Renal pelvis (tissue), 4 donors: Measurements from ENCODE around the gene SKIC8. TPM values are rescaled to one million over a fixed set of nuclear protein-coding genes. Genes with fewer than 3 reads are reported as not detected.
"Not testable (repeated sequence)": the region's sequence is repeated elsewhere in the genome, so short reads cannot be mapped to it uniquely, and the experiment has no call there.

Experiments used
- DNase-seq: peaks from one replicate; pipeline ENCODE4 v3.0.0-alpha.2; 2013
- polyA plus RNA-seq, 3 donors: library from polyadenylated mRNA; unstranded; fragments of 120-200 nt; gene quantifications; one replicate each; pipeline ENCODE4 v1.2.1, GENCODE V29; 2013; ENCODE audit not compliant: insufficient read length in 3 of 3

The SKIC8 gene
- polyA plus RNA-seq, 3 donors, result 101 to 112 (median 103) TPM

GRCh38 chr15:78264304-78265136 is 34.9 kb downstream of the SKIC8 start, which contains the start of gene DNAJA4:
Gene DNAJA4 (plus strand): TSS chr15:78264562. CDS start chr15:78264764, 202 bp downstream.
- peak; percentile 51 for DNase-seq

- no peak for DNase-seq
Observed at GRCh38 chr15:78263907-78264303, 35.5 kb downstream of the SKIC8 start.

DNA sequence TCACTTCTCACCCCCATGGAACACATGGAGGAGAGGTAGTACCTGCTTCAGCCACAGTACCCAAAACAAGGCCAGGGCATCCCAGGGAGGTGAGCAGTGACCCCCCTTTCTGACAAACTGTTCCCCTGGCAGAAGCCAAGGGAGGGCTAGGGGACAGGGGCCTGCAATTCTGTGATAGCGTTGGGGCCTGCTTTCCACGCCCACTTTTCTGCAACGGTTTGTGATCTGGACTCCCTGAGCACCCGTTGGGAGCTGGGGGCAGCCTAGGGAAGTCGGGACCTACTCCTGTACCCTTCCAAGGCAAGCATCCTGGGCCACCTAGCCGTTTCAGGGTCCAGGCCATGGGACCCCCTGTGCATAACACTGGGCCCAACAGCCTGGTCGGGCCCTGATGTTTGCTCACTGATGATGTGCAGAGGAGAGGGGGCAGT is 36.0 kb downstream of the SKIC8 start:
- DNase-seq, result no peak

- DNase-seq, result no peak
Observed at GRCh38 chr15:78261062-78261461, 38.3 kb downstream of the SKIC8 start.

DNA sequence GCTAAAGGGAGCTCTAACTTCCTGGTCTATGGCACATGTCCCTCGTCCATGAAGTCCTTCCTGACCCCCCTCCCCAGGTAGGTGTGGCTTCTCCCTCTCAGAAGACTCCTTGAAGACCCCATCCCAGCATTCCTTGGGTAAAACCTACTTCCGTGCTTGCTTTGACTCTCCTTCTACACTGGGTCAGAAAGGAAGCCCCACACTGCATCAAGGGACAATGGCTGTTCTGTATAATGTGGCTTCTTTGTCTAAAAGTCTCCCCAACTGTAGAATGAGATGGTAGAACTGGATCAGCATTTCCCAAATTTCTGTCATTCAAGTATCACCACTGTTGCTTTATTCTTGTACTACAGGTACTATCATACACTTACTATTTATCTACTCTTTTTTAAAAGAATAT is 38.9 kb downstream of the SKIC8 start:
- DNase-seq, result no peak

- no peak for DNase-seq
Observed at GRCh38 chr15:78259232-78259631, 40.2 kb downstream of the SKIC8 start.

- no peak for DNase-seq
Observed at GRCh38 chr15:78257681-78258080, 41.7 kb downstream of the SKIC8 start.

DNA sequence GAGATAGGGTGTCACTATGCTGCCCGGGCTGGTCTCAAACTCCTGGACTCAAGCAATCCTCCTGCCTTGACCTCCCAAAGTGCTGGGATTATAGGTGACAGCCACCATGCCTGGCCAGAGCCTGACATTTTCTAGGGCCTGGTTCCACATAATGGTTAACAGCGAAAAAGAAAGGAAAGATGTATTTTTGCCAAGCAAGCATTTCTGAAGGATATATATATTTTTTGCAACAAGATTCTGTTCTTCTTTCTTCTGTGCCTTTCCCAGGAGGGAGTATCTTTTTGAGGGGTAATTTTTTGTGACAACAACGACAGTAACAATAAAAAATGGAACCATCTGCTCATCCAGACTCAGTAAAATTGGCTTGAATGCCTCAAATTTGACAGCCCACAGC is 43.4 kb downstream of the SKIC8 start:
- no peak for DNase-seq

DNA sequence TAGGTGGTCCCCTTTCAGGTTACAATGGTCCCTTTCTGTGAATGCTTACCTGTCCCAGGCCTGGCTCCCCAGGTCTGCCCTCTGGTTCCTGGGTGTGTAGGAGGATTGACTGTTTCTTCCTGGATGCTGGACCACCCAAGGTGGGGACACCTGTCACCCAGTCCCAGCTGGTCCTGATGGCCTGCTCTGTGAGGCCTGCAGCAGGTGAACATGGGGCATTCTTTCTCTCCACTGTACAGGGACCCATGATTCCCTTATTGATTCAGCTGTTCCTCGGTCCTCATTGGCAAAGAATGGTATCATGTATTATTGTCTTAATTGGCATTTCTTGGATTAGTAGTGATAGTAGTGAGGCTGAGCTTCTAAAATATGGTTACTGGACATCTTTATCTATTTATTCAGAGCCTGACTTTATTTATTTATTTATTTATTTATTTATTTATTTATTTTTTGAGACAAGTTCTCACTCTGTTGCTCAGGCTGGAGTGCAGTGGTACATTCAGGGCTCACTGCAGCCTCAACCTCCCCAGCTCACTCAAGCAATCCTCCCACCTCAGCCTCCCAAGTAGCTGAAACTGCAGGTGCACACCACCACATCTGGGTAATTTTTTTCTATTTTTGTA is 43.9 kb downstream of the SKIC8 start:
- no peak for DNase-seq

GRCh38 chr15:78251136-78251535 is 48.3 kb downstream of the SKIC8 start:
- no peak for DNase-seq

- no peak for DNase-seq
Observed at GRCh38 chr15:78249131-78249530, 50.3 kb downstream of the SKIC8 start.

GRCh38 chr15:78247911-78248310 is 51.5 kb downstream of the SKIC8 start:
- no peak for DNase-seq

DNA sequence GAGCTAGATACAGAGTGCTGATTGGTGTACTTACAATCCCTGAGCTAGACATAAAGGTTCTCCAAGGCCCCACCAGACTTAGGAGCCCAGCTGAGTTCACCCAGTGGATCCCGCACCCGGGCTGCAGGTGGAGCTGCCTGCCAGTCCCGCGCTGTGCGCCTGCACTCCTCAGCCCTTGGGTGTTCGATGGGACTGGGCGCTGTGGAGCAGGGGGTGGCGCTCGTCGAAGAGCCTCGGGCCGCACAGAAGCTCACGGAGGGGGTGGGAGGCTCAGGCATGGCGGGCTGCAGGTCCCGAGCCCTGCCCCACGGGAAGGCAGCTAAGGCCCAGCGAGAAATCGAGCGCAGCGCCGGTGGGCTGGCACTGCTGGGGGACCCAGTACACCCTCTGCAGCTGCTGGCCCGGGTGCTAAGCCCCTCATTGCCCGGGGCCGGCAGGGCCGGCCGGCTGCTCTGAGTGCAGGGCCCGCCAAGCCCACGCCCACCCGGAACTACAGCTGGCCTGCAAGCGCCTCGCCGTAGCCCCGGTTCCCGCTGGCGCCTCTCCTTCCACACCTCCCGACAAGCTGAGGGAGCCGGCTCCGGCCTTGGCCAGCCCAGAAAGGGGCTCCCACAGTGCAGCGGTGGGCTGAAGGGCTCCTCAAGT is 53.3 kb downstream of the SKIC8 start:
- not testable (repeated sequence) for DNase-seq

DNA sequence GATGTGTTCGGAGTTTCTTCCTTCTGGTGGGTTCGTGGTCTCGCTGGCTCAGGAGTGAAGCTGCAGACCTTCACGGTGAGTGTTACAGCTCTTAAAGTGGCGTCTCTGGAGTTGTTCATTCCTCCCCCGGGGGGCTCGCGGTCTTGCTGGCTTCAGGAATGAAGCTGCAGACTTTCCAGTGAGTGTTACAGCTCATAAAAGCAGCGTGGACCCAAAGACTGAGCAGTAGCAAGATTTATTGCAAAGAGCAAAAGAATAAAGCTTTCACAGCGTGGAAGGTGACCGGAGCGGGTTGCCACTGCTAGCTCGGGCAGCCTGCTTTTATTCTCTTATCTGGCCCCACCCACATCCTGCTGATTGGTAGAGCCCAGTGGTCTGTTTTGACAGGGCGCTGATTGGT is 54.0 kb downstream of the SKIC8 start:
- not testable (repeated sequence) for DNase-seq

DNA sequence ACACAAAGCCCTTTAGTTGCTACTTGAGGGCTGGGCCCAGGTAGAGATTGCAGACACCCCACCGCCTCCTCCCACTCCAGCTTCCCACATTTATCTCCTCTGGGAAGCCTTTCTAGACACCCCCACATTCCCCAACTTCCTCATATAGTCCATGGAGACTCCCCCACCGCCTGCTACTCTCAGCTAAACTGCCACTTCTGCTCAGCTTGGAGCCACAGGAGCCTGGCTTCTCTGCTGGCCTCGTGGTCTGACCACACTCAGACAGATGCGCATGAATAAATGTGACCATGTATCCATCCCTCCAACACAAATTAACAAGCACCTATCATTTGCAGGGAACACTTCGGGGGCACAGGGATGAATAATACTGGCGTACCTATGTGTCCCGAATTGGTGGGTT is 54.5 kb downstream of the SKIC8 start:
- DNase-seq, result no peak

GRCh38 chr15:78244101-78244500 is 55.3 kb downstream of the SKIC8 start:
- no peak for DNase-seq

DNA sequence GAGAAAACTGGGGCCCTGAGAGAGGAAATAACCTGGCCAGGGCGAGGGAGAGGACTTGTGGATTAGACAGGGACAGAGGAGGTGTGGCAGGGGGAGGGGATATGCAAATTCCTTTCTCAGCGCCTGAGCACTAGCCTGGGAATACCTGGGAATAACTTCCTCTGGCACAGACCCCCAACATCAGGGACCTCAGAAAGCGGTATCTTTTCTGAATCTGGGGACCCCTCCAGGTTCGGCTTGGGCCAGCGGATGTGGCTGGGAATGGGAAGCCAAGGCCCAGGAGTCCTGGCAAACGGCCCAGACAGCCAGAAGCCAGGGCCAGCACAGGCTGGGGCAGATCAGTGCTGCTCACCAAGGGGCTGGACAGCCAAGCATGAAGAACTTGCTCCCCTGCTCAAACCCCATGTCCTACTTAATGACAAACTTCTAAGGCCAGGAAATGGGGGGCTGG is 55.9 kb downstream of the SKIC8 start:
- peak; percentile 26 for DNase-seq

- DNase-seq, result no peak
Observed at GRCh38 chr15:78243058-78243457, 56.4 kb downstream of the SKIC8 start.

- no peak for DNase-seq
Observed at GRCh38 chr15:78242128-78242527, 57.3 kb downstream of the SKIC8 start.

DNA sequence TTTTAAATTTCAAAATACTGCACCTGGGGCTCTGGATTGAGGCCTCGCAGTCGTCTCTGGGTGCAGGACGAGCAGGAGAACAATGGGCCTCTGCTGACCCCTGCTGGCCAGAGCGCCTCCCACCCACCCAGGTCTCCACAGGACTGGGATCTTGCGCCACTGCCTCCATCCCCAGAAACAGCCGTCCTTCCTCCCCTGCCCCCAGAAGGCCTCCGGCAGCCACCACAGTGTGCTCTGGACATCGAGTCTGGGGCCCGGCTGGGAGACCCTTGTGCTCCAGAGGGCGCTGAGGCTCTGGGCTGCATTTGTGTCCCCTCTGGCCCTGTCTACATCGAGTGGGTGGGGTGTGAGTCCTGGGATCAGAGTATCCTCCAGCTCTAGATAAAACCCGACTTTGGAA is 58.4 kb downstream of the SKIC8 start:
- DNase-seq, result peak; percentile 71

DNA sequence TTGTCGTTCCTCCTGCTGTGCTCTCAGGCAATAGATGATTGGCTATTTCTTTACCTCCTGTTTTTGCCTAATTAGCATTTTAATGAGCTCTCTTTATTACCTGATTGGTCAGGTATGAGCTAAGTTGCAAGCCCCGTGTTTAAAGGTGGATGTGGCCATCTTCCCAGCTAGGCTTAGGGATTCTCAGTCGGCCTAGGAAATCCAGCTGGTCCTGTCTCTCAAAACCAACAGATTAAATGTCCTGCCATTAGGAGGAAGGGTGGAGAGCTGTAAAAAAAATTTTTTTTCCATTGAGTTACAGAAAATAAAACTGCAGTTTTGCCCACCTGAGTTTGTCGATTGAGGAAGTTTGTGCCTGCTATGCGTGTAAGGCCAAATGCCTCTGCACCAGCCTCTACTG is 59.6 kb downstream of the SKIC8 start:
- no peak for DNase-seq

GRCh38 chr15:78237146-78237545 is 62.3 kb downstream of the SKIC8 start:
- DNase-seq, result no peak

- DNase-seq, result no peak
Observed at GRCh38 chr15:78236491-78236890, 62.9 kb downstream of the SKIC8 start.
